ENCODE results near the gene TGM1.

- TF ChIP-seq POLR2A (IDR thresholded peaks at IDR 0.05; ENCODE audit: low read length) (no peak), GATA1 (IDR thresholded peaks at IDR 0.05; ENCODE audit: low read depth, low read length) (no peak)
Observed at GRCh38 chr14:24240110-24240918, 22.7 kb downstream of the TGM1 start.
